Naive thymus-derived CD4-positive, alpha-beta T cell (primary cell): ENCODE results near the gene SPON1. TPM values are rescaled to one million over a fixed set of nuclear protein-coding genes. Genes with fewer than 3 reads are reported as not detected.
A peak's percentile ranks its signal among the peaks of the same experiment; 100 is the strongest.
"Not testable (repeated sequence)": the region's sequence is repeated elsewhere in the genome, so short reads cannot be mapped to it uniquely, and the experiment has no call there.

Source experiments
- ATAC-seq: fragments of 150-1000 bp; cut with Tn5 transposase; 2 replicates; pipeline ENCODE4 v1.10.0; 2021; ENCODE audit warnings: mild to moderate bottlenecking, moderate library complexity
- CTCF ChIA-PET: fragments of 350-600 bp; sonication (Branson Sonifier 250); formaldehyde crosslinking; loops from one replicate; lab custom pipeline; 2021; ENCODE audit warnings: antibody characterized with exemption; lab: Charles Lee
- POLR2A ChIA-PET: fragments of 350-600 bp; sonication (Branson Sonifier 250); formaldehyde crosslinking; loops from one replicate; lab custom pipeline; 2021; ENCODE audit warnings: antibody characterized with exemption, inconsistent platforms; lab: Charles Lee
- DNase-seq, 9 donors: peaks; one replicate each; pipeline versions ENCODE4 v3.0.0 to v3.0.0-alpha.2; 2020 to 2022; ENCODE audit warnings: mixed read lengths in 1 of 9
- H3K27ac ChIP-seq: one replicate; pipeline ENCODE4 v1.7.0; 2013; ENCODE audit warnings: mild to moderate bottlenecking, low read depth, low read length, moderate library complexity
- H3K27me3 ChIP-seq, 2 donors: one replicate each; pipeline ENCODE4 v1.7.0; 2013; ENCODE audit warnings: low read length in 2 of 2, mild to moderate bottlenecking in 2 of 2, moderate library complexity in 2 of 2; ENCODE audit not compliant: control insufficient read depth in 2 of 2, insufficient read depth in 2 of 2
- H3K36me3 ChIP-seq, 3 experiments: 1 replicate in 2 of 3; 2 replicates in 1 of 3; pipeline ENCODE4 v1.7.0; 2013; ENCODE audit warnings: low read length in 3 of 3, mild to moderate bottlenecking in 3 of 3, moderate library complexity in 1 of 3; ENCODE audit not compliant: insufficient read depth in 3 of 3, control insufficient read depth in 2 of 3
- H3K4me1 ChIP-seq, 2 donors: one replicate each; pipeline ENCODE4 v1.7.0; 2013; ENCODE audit warnings: low read length in 2 of 2, mild to moderate bottlenecking in 2 of 2, moderate library complexity in 1 of 2; ENCODE audit not compliant: control insufficient read depth in 2 of 2, insufficient read depth in 2 of 2
- H3K4me3 ChIP-seq: 2 replicates; pipeline ENCODE4 v1.7.0; 2013; ENCODE audit warnings: mild to moderate bottlenecking, low read length
- H3K9me3 ChIP-seq, 3 experiments: 1 replicate in 2 of 3; 2 replicates in 1 of 3; pipeline ENCODE4 v1.7.0; 2013; ENCODE audit warnings: low read length in 3 of 3; ENCODE audit not compliant: control insufficient read depth in 2 of 3
- H3K27ac Mint-ChIP-seq, 9 donors: one replicate each; pipeline ENCODE4 v1.8.0; 2020 to 2022; ENCODE audit warnings: mixed read lengths in 9 of 9, mild to moderate bottlenecking in 8 of 9, moderate library complexity in 5 of 9, inconsistent platforms in 2 of 9
- H3K27me3 Mint-ChIP-seq, 5 donors: one replicate each; pipeline ENCODE4 v1.8.0; 2021 to 2022; ENCODE audit warnings: mixed read lengths in 5 of 5, mild to moderate bottlenecking in 1 of 5
- H3K36me3 Mint-ChIP-seq, 5 donors: one replicate each; pipeline ENCODE4 v1.8.0; 2020 to 2022; ENCODE audit warnings: mixed read lengths in 5 of 5, mild to moderate bottlenecking in 3 of 5, inconsistent platforms in 1 of 5
- H3K4me1 Mint-ChIP-seq, 7 donors: one replicate each; pipeline ENCODE4 v1.8.0; 2020 to 2022; ENCODE audit warnings: mixed read lengths in 7 of 7, mild to moderate bottlenecking in 3 of 7, inconsistent platforms in 1 of 7
- H3K4me3 Mint-ChIP-seq, 10 donors: one replicate each; pipeline ENCODE4 v1.8.0; 2020 to 2022; ENCODE audit warnings: mild to moderate bottlenecking in 10 of 10, mixed read lengths in 10 of 10, moderate library complexity in 6 of 10, inconsistent platforms in 2 of 10
- H3K9me3 Mint-ChIP-seq, 11 donors: one replicate each; pipeline ENCODE4 v1.8.0; 2020 to 2022; ENCODE audit warnings: mixed read lengths in 11 of 11, mild to moderate bottlenecking in 4 of 11, inconsistent platforms in 1 of 11, moderate library complexity in 1 of 11
- intact Hi-C, 2 donors: fragments of 100-400 bp; cut with micrococcal nuclease; formaldehyde crosslinking; loops; one replicate each; pipeline ENCODE4 v1.15.1; 2023
- polyA plus RNA-seq, 2 donors: library from polyadenylated mRNA; unstranded; fragments of 300-500 nt; fragmentation: Illumina TruSeq; gene quantifications; one replicate each; pipeline ENCODE4 v1.2.3, GENCODE V29; 2021
- total RNA-seq, 6 experiments: library from RNA in 5 of 6; stranded (reverse) in 5 of 6; gene quantifications; 1 replicate in 5 of 6; 2 replicates in 1 of 6; pipeline ENCODE4 v1.2.3 and lab custom pipeline; 2021 to 2026

Gene SPON1
- total and polyA plus RNA-seq, 7 experiments from 2014 or later = 0.35 to 20.8 (median 1.6) TPM

DNA sequence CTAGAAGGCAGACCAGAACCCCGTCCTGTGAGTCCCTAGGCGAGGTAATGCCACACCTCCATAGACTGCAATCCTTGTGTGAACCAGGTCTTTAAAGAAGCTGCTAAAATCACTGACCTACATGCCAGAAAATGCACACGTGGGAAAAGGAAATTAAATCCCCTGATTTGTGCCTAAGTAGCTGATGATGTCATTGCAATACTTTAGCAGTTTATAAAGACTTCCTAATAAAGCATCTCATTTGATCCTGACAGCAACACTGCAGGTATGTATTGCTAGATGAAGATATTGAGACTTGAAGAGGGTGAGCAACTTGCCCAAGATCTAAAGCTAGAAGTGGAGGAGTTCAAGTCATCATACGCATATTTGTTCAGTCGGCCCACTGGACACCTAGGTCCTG, 289.2 kb downstream of the SPON1 start:
- Mint-ChIP-seq H3K27ac (no peak overlapping the region), H3K36me3 (peaks cover 0 to 3% (median 0%) of the 10 kb centered on the region in 5 donors), H3K4me1 (peaks cover 13 to 25% (median 22%) of the 10 kb centered on the region in 7 donors), H3K4me3 (no peak overlapping the region), H3K9me3 (no peaks in the 10 kb centered on the region), H3K27me3 (peaks cover 0 to 20% (median 0%) of the 10 kb centered on the region in 5 donors)
- no peak overlapping the region for H3K27ac ChIP-seq
- no peaks in the 10 kb centered on the region for H3K9me3 ChIP-seq
- no peaks in the 10 kb centered on the region for H3K36me3 ChIP-seq
- no peaks in the 10 kb centered on the region for H3K27me3 ChIP-seq
- H3K4me3 ChIP-seq = no peak overlapping the region
- H3K4me1 ChIP-seq = peaks cover 12 to 13% of the 10 kb centered on the region in 2 donors
- intact Hi-C loops = no loop called here
- ChIA-PET CTCF (interaction anchor here (0.7 to 5.2 kb wide), 7 partner anchors 31 to 482 kb away, joined by 3 to 37 read pairs (median 4); no protein-coding TSS in a partner anchor), POLR2A (interaction anchor here (0.6 kb wide), 1 partner anchor 10 kb away, joined by 4 read pairs; no protein-coding TSS in a partner anchor)
- ATAC-seq = no peak
- no peak for DNase-seq

DNA sequence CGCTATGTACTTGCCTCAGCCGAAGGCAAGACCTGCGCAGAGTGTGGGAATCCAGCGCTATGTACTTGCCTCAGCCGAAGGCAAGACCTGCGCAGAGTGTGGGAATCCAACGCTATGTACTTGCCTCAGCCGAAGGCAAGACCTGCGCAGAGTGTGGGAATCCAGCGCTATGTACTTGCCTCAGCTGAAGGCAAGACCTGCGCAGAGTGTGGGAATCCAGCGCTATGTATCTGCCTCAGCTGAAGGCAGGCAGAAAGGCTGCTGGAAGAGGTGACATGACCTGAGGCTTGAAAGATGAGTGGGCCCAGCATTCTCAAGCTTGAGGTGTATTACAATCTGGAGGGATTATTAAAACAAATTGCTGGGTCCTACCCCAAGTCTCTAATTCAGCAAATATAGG, 290.0 kb downstream of the SPON1 start:
- H3K9me3 ChIP-seq, H3K27ac ChIP-seq, H3K4me3 ChIP-seq, H3K36me3 Mint-ChIP-seq, H3K36me3 ChIP-seq, DNase-seq, H3K4me3 Mint-ChIP-seq, intact Hi-C loops, H3K27me3 ChIP-seq, H3K9me3 Mint-ChIP-seq, H3K27ac Mint-ChIP-seq, ATAC-seq: not testable (repeated sequence)
- Mint-ChIP-seq H3K4me1 (peaks cover 13 to 21% (median 19%) of the 10 kb centered on the region in 7 donors), H3K27me3 (peaks cover 0 to 17% (median 0%) of the 10 kb centered on the region in 5 donors)
- peaks cover 12 to 13% of the 10 kb centered on the region in 2 donors for H3K4me1 ChIP-seq
- ChIA-PET CTCF (interaction anchor here (0.8 to 5.2 kb wide), 4 partner anchors 163 to 480 kb away, joined by 4 to 37 read pairs (median 17); no protein-coding TSS in a partner anchor), POLR2A (interaction anchor here (0.5 to 0.6 kb wide), 2 partner anchors 9 to 319 kb away, joined by 3 to 4 read pairs; no protein-coding TSS in a partner anchor)

DNA sequence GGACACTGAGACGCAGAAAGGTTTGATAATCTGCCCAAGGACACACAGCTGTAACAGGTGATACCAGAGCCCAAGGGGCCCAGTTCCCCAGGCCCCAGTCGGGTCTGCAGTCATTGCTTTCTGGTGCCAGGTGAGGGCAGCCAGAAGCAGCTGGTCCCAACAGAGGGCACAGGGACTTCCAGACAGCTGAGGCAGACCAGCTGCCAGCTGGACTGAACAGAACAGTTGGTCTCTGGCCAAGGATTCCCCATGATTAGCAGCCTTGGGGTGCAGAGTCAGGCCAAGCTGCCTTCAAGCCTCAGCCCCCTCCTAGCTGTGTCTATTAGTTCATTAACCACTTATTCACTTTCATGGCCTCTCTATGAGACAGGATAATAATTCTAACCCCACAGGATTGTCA, 290.9 kb downstream of the SPON1 start:
- H3K9me3 ChIP-seq = no peaks in the 10 kb centered on the region
- Mint-ChIP-seq H3K4me1 (peaks cover 8 to 12% (median 10%) of the 10 kb centered on the region in 7 donors), H3K4me3 (no peak overlapping the region), H3K27ac (no peak overlapping the region), H3K9me3 (no peaks in the 10 kb centered on the region), H3K36me3 (peaks cover 0 to 13% (median 0%) of the 10 kb centered on the region in 5 donors), H3K27me3 (peaks cover 0 to 10% (median 0%) of the 10 kb centered on the region in 5 donors)
- no peaks in the 10 kb centered on the region for H3K27me3 ChIP-seq
- no peak for ATAC-seq
- intact Hi-C loops = no loop called here
- no peak overlapping the region for H3K27ac ChIP-seq
- H3K36me3 ChIP-seq = no peaks in the 10 kb centered on the region
- no peak for DNase-seq
- peaks cover 9% of the 10 kb centered on the region in 2 donors for H3K4me1 ChIP-seq
- no peak overlapping the region for H3K4me3 ChIP-seq
- ChIA-PET CTCF (interaction anchor here (0.8 to 5.2 kb wide), 3 partner anchors 297 to 482 kb away, joined by 3 to 30 read pairs (median 8); no protein-coding TSS in a partner anchor), POLR2A (no interaction called here)

DNA sequence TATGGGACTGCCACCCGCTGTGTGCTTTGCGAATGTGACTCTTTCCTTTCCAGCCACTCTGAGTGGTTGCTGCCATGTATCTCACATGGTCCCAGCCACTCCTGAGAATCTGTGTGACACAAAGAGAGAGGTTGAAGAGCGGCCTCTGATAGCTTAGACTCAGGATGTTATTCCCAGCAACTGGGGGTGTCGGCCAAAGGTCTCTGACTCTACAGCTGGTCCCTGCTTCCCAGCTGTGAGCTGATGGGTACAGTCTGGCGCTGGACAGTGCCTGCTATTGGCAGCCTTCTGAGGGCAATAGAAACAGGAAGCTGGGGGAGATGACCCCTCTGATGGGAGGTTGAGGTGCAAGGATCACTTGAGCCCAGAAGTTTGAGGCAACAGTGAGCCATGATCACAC, 291.3 kb downstream of the SPON1 start:
- H3K4me1 Mint-ChIP-seq = peaks cover 4 to 8% (median 5%) of the 10 kb centered on the region in 7 donors
- H3K9me3 ChIP-seq = no peaks in the 10 kb centered on the region
- H3K36me3 ChIP-seq = no peaks in the 10 kb centered on the region
- ATAC-seq (no peak), DNase-seq (no peak)
- intact Hi-C loops = no loop called here
- no peak overlapping the region for H3K4me3 Mint-ChIP-seq
- H3K27me3 ChIP-seq = no peaks in the 10 kb centered on the region
- H3K9me3 Mint-ChIP-seq = no peaks in the 10 kb centered on the region
- H3K4me3 ChIP-seq = no peak overlapping the region
- POLR2A ChIA-PET = no interaction called here
- H3K27ac Mint-ChIP-seq = peak overlapping the region in 1 of 9 donors; percentile 3
- H3K36me3 Mint-ChIP-seq = peaks cover 0 to 15% (median 0%) of the 10 kb centered on the region in 5 donors
- peaks cover 0 to 7% (median 0%) of the 10 kb centered on the region in 5 donors for H3K27me3 Mint-ChIP-seq
- H3K27ac ChIP-seq = no peak overlapping the region
- CTCF ChIA-PET = interaction anchor here (0.8 to 5.2 kb wide), 3 partner anchors 297 to 482 kb away, joined by 3 to 30 read pairs (median 8); no protein-coding TSS in a partner anchor
- H3K4me1 ChIP-seq = peaks cover 5% of the 10 kb centered on the region in 2 donors

DNA sequence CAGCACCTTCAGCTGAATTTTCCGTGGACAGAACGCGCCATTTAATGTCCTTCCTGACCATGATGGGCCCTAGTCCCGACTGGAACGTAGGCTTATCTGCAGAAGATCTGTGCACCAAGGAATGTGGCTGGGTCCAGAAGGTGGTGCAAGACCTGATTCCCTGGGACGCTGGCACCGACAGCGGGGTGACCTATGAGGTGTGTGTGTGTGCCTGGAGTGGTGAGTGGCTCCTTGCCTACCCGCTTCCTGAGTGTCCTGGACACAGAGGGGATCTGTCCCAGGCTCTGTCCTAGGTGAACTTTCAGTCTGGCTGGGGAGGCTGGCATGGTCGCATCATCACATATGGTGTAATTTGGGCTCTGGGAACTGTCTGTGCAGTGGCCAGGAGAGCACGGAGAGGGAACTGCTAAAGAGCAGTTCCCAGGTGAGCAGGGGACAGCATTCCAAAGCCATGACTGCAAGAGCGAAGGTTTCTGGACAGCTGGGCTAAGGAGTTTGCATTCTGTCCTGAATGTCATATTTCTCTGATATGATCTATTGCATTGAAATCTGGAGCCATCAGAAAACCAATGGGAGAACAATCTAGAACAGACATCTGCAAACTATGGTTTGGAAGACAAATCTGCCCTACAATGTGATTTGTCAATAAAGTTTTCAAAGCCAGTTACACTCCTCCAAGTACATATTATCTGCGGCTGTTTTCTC, 292.2 kb downstream of the SPON1 start:
- H3K4me3 ChIP-seq = no peak overlapping the region
- ATAC-seq = no peak
- no peak overlapping the region for H3K27ac Mint-ChIP-seq
- H3K4me1 ChIP-seq = no peaks in the 10 kb centered on the region
- H3K4me1 Mint-ChIP-seq = no peaks in the 10 kb centered on the region
- no peak overlapping the region for H3K27ac ChIP-seq
- CTCF ChIA-PET = interaction anchor here (5.2 kb wide), 1 partner anchor 479 kb away, joined by 30 read pairs; no protein-coding TSS in a partner anchor
- H3K36me3 Mint-ChIP-seq = peaks cover 0 to 15% (median 0%) of the 10 kb centered on the region in 5 donors
- POLR2A ChIA-PET = no interaction called here
- H3K9me3 ChIP-seq = no peaks in the 10 kb centered on the region
- peaks cover 0 to 7% (median 0%) of the 10 kb centered on the region in 5 donors for H3K27me3 Mint-ChIP-seq
- peaks cover 0 to 2% (median 0%) of the 10 kb centered on the region in 11 donors for H3K9me3 Mint-ChIP-seq
- no peak for DNase-seq
- intact Hi-C loops = no loop called here
- H3K36me3 ChIP-seq = no peaks in the 10 kb centered on the region
- no peaks in the 10 kb centered on the region for H3K27me3 ChIP-seq
- no peak overlapping the region for H3K4me3 Mint-ChIP-seq

DNA sequence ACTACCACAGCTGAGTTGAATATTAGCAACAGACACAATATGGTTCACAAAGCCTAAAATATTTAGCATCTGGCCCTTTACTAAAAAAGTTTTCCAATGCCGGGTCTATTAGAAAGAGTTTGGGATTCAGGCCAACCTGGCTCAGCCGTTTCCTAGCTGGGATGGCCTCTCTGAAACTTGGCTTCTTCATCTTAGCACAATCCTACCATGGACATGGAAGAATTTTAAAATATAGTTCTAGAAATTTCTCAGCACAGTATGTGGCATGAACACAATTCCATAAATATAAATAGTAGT, 292.7 kb downstream of the SPON1 start:
- Histone ChIP-seq H3K27ac (no peak overlapping the region), H3K4me3 (no peak overlapping the region), H3K4me1 (no peaks in the 10 kb centered on the region), H3K9me3 (no peaks in the 10 kb centered on the region), H3K36me3 (no peaks in the 10 kb centered on the region), H3K27me3 (no peaks in the 10 kb centered on the region)
- no peak for DNase-seq
- intact Hi-C loops = no loop called here
- ChIA-PET CTCF (no interaction called here), POLR2A (no interaction called here)
- ATAC-seq = no peak
- H3K36me3 Mint-ChIP-seq = peaks cover 0 to 15% (median 0%) of the 10 kb centered on the region in 5 donors
- no peak overlapping the region for H3K4me3 Mint-ChIP-seq
- peaks cover 0 to 7% (median 0%) of the 10 kb centered on the region in 5 donors for H3K27me3 Mint-ChIP-seq
- H3K4me1 Mint-ChIP-seq = no peaks in the 10 kb centered on the region
- H3K9me3 Mint-ChIP-seq = peaks cover 0 to 2% (median 0%) of the 10 kb centered on the region in 11 donors
- H3K27ac Mint-ChIP-seq = no peak overlapping the region
